Caco-2 (cell line): ENCODE measurements around the gene LHFPL3. TPM values are rescaled to one million over a fixed set of nuclear protein-coding genes. Genes with fewer than 3 reads are reported as not detected.

Source experiments
- BruUV-seq: library from RNA; stranded (reverse); fragments of 400-500 nt; replicated peaks from 2 replicates; lab custom pipeline; 2021; lab: Mats Ljungman, UMichigan
- CTCF ChIA-PET: fragments of 300-600 bp; sonication (Branson Sonifier 250); formaldehyde crosslinking; loops from one replicate; lab custom pipeline; 2022; ENCODE audit warnings: antibody characterized with exemption; lab: Charles Lee
- POLR2A ChIA-PET: fragments of 300-600 bp; sonication (Branson Sonifier 250); formaldehyde crosslinking; loops from one replicate; lab custom pipeline; 2022; ENCODE audit warnings: antibody characterized with exemption; lab: Charles Lee
- DNase-seq, 2 experiments: peaks; one replicate each; pipeline versions ENCODE4 v3.0.0 to v3.0.0-alpha.2; 2020 to 2022
- H3K27me3 ChIP-seq: replicated peaks from 2 replicates; pipeline ENCODE4 v1.6.0; 2011; ENCODE audit warnings: low read length; ENCODE audit not compliant: control insufficient read depth, insufficient read depth
- H3K36me3 ChIP-seq: 2 replicates; pipeline ENCODE4 v1.5.1; 2011; ENCODE audit warnings: low read length; ENCODE audit not compliant: control insufficient read depth, insufficient read depth
- H3K4me1 ChIP-seq: fragments of 250-450 bp; sonication (Bioruptor Pico); 2 replicates; pipeline ENCODE4 v1.5.1; 2020; ENCODE audit warnings: mild to moderate bottlenecking
- H3K4me3 ChIP-seq: 2 replicates; pipeline ENCODE4 v1.5.1; 2011; ENCODE audit warnings: low read depth, mild to moderate bottlenecking, control low read depth, low read length
- H3K9me3 ChIP-seq: fragments of 250-450 bp; sonication (Bioruptor Pico); 2 replicates; pipeline ENCODE4 v1.5.1; 2020; ENCODE audit warnings: mild to moderate bottlenecking, moderate library complexity
- H3K27ac Mint-ChIP-seq: one replicate; pipeline ENCODE4 v1.8.0; 2022; ENCODE audit warnings: mixed read lengths; ENCODE audit not compliant: unreplicated experiment
- H3K27me3 Mint-ChIP-seq: one replicate; pipeline ENCODE4 v1.8.0; 2022; ENCODE audit warnings: mixed read lengths; ENCODE audit not compliant: insufficient read depth, unreplicated experiment
- H3K36me3 Mint-ChIP-seq: one replicate; pipeline ENCODE4 v1.8.0; 2022; ENCODE audit warnings: mild to moderate bottlenecking, mixed read lengths; ENCODE audit not compliant: insufficient read depth, unreplicated experiment
- H3K4me1 Mint-ChIP-seq: one replicate; pipeline ENCODE4 v1.8.0; 2022; ENCODE audit warnings: low read depth, mixed read lengths; ENCODE audit not compliant: unreplicated experiment
- H3K4me3 Mint-ChIP-seq: one replicate; pipeline ENCODE4 v1.8.0; 2022; ENCODE audit warnings: mild to moderate bottlenecking, moderate library complexity, mixed read lengths; ENCODE audit not compliant: unreplicated experiment
- H3K9me3 Mint-ChIP-seq: one replicate; pipeline ENCODE4 v1.8.0; 2022; ENCODE audit warnings: mixed read lengths; ENCODE audit not compliant: unreplicated experiment
- CTCF ChIP-seq, 2 experiments: fragments of 200-600 bp in 1 of 2; IDR thresholded peaks; 1 replicate in 1 of 2; 2 replicates in 1 of 2; pipeline versions ENCODE4 v1.5.1 to v1.8.0; 2011 to 2022; ENCODE audit warnings: antibody characterized with exemption in 1 of 2, control low read depth in 1 of 2, inconsistent platforms in 1 of 2, low read depth in 1 of 2, low read length in 1 of 2, mild to moderate bottlenecking in 1 of 2, moderate library complexity in 1 of 2; ENCODE audit not compliant: insufficient read depth in 1 of 2, severe bottlenecking in 1 of 2, unreplicated experiment in 1 of 2
- intact Hi-C: fragments of 100-400 bp; cut with micrococcal nuclease; formaldehyde crosslinking; loops from one replicate; pipeline ENCODE4 v1.10.0; 2022; ENCODE audit not compliant: unreplicated experiment
- total RNA-seq: library from RNA; stranded (reverse); gene quantifications from 2 replicates; pipeline ENCODE4 v1.2.3, GENCODE V29; 2022

The LHFPL3 gene
- total RNA-seq, 1 experiment from 2014 or later = not detected

GRCh38 chr7:104352736-104353135 is 24.3 kb downstream of the LHFPL3 start:
- intact Hi-C loops = no loop called here
- Mint-ChIP-seq H3K4me1 (no peaks in the 10 kb centered on the region), H3K4me3 (no peak overlapping the region), H3K27ac (no peak overlapping the region), H3K27me3 (peaks cover 3% of the 10 kb centered on the region), H3K9me3 (no peaks in the 10 kb centered on the region), H3K36me3 (no peaks in the 10 kb centered on the region)
- no peak for DNase-seq
- POLR2A ChIA-PET = no interaction called here
- no peak overlapping the region for H3K4me3 ChIP-seq
- CTCF ChIA-PET = no interaction called here
- H3K9me3 ChIP-seq = no peaks in the 10 kb centered on the region
- H3K4me1 ChIP-seq = no peaks in the 10 kb centered on the region
- H3K27me3 ChIP-seq = no peaks in the 10 kb centered on the region
- TF ChIP-seq CTCF (IDR thresholded peaks at IDR 0.05; ENCODE audit: insufficient read depth in 1 of 2, low read depth in 1 of 2, low read length in 1 of 2, severe bottlenecking in 1 of 2, unreplicated experiment in 1 of 2) = no peak
- H3K36me3 ChIP-seq = no peaks in the 10 kb centered on the region
- no TSS peak for BruUV-seq

- intact Hi-C loops = no loop called here
- DNase-seq = no peak
- Histone ChIP-seq H3K36me3 (no peaks in the 10 kb centered on the region), H3K9me3 (no peaks in the 10 kb centered on the region), H3K4me1 (no peaks in the 10 kb centered on the region), H3K27me3 (no peaks in the 10 kb centered on the region), H3K4me3 (no peak overlapping the region)
- H3K4me1 Mint-ChIP-seq = no peaks in the 10 kb centered on the region
- peaks cover 9% of the 10 kb centered on the region for H3K27me3 Mint-ChIP-seq
- CTCF ChIA-PET = no interaction called here
- POLR2A ChIA-PET = no interaction called here
- H3K27ac Mint-ChIP-seq = no peak overlapping the region
- H3K36me3 Mint-ChIP-seq = no peaks in the 10 kb centered on the region
- no peak for TF ChIP-seq CTCF (IDR thresholded peaks at IDR 0.05; ENCODE audit: insufficient read depth in 1 of 2, low read depth in 1 of 2, low read length in 1 of 2, severe bottlenecking in 1 of 2, unreplicated experiment in 1 of 2)
- H3K9me3 Mint-ChIP-seq = no peaks in the 10 kb centered on the region
- no peak overlapping the region for H3K4me3 Mint-ChIP-seq
- BruUV-seq = no TSS peak
These were observed 28.8 kb downstream of the LHFPL3 start for GRCh38 chr7:104357166-104357565.

GRCh38 chr7:104358446-104359132 is 30.2 kb downstream of the LHFPL3 start:
- Mint-ChIP-seq H3K4me1 (no peaks in the 10 kb centered on the region), H3K9me3 (no peaks in the 10 kb centered on the region), H3K27ac (no peak overlapping the region), H3K4me3 (no peak overlapping the region), H3K27me3 (peaks cover 8% of the 10 kb centered on the region), H3K36me3 (no peaks in the 10 kb centered on the region)
- DNase-seq = no peak
- TF ChIP-seq CTCF (IDR thresholded peaks at IDR 0.05; ENCODE audit: insufficient read depth in 1 of 2, low read depth in 1 of 2, low read length in 1 of 2, severe bottlenecking in 1 of 2, unreplicated experiment in 1 of 2) = no peak
- intact Hi-C loops = no loop called here
- no peak overlapping the region for H3K4me3 ChIP-seq
- no TSS peak for BruUV-seq
- H3K27me3 ChIP-seq = no peaks in the 10 kb centered on the region
- CTCF ChIA-PET = no interaction called here
- no peaks in the 10 kb centered on the region for H3K9me3 ChIP-seq
- H3K36me3 ChIP-seq = no peaks in the 10 kb centered on the region
- H3K4me1 ChIP-seq = no peaks in the 10 kb centered on the region
- POLR2A ChIA-PET = no interaction called here
